Measurements from ENCODE around the gene RBMS3.
A peak's percentile ranks its signal among the peaks of the same experiment; 100 is the strongest.
"Not testable (repeated sequence)": the region's sequence is repeated elsewhere in the genome, so short reads cannot be mapped to it uniquely, and the experiment has no call there.

RBMS3 gene

GRCh38 chr3:29777869-29778268 lies 497.0 kb downstream of the RBMS3 start:
- DNase-seq (ENCODE audit: low spot score), result no peak

- DNase-seq (ENCODE audit: low spot score), result no peak
Measured at GRCh38 chr3:29789686-29790085, 508.8 kb downstream of the RBMS3 start.

GRCh38 chr3:29796808-29797207 lies 515.9 kb downstream of the RBMS3 start:
- no peak for DNase-seq (ENCODE audit: low spot score)

GRCh38 chr3:29802057-29802456 lies 521.2 kb downstream of the RBMS3 start:
- DNase-seq (ENCODE audit: low spot score), result no peak

- DNase-seq (ENCODE audit: low spot score), result no peak
Measured at GRCh38 chr3:29804044-29804443, 523.2 kb downstream of the RBMS3 start.

- DNase-seq (ENCODE audit: low spot score), result no peak
Measured at GRCh38 chr3:29805757-29806156, 524.9 kb downstream of the RBMS3 start.

GRCh38 chr3:29808324-29808723 lies 527.5 kb downstream of the RBMS3 start:
- not testable (repeated sequence) for DNase-seq (ENCODE audit: low spot score)

- peak; percentile 36 for DNase-seq (ENCODE audit: low spot score)
Measured at GRCh38 chr3:29822071-29822470, 541.2 kb downstream of the RBMS3 start.

GRCh38 chr3:29823233-29823632 lies 542.4 kb downstream of the RBMS3 start:
- no peak for DNase-seq (ENCODE audit: low spot score)

- no peak for DNase-seq (ENCODE audit: low spot score)
Measured at GRCh38 chr3:29826712-29827111, 545.8 kb downstream of the RBMS3 start.

GRCh38 chr3:29827756-29828155 lies 546.9 kb downstream of the RBMS3 start:
- no peak for DNase-seq (ENCODE audit: low spot score)

GRCh38 chr3:29829340-29829739 lies 548.5 kb downstream of the RBMS3 start:
- DNase-seq (ENCODE audit: low spot score), result no peak

GRCh38 chr3:29850641-29851040 lies 569.8 kb downstream of the RBMS3 start:
- no peak for DNase-seq (ENCODE audit: low spot score)

GRCh38 chr3:29852767-29853166 lies 571.9 kb downstream of the RBMS3 start:
- DNase-seq (ENCODE audit: low spot score), result no peak

- DNase-seq (ENCODE audit: low spot score), result no peak
Measured at GRCh38 chr3:29853841-29854397, 573.0 kb downstream of the RBMS3 start.

- DNase-seq (ENCODE audit: low spot score), result no peak
Measured at GRCh38 chr3:29854821-29855220, 574.0 kb downstream of the RBMS3 start.

GRCh38 chr3:29859726-29860270 lies 578.9 kb downstream of the RBMS3 start:
- no peak for DNase-seq (ENCODE audit: low spot score)

GRCh38 chr3:29864809-29865208 lies 583.9 kb downstream of the RBMS3 start:
- no peak for DNase-seq (ENCODE audit: low spot score)

GRCh38 chr3:29868543-29869101 lies 587.8 kb downstream of the RBMS3 start:
- DNase-seq (ENCODE audit: low spot score), result no peak

GRCh38 chr3:29870136-29870535 lies 589.3 kb downstream of the RBMS3 start:
- DNase-seq (ENCODE audit: low spot score), result no peak

GRCh38 chr3:29871087-29871486 lies 590.2 kb downstream of the RBMS3 start:
- DNase-seq (ENCODE audit: low spot score), result no peak

GRCh38 chr3:29880809-29881208 lies 599.9 kb downstream of the RBMS3 start:
- no peak for DNase-seq (ENCODE audit: low spot score)

- DNase-seq (ENCODE audit: low spot score), result no peak
Measured at GRCh38 chr3:29887451-29887850, 606.6 kb downstream of the RBMS3 start.

- DNase-seq (ENCODE audit: low spot score), result no peak
Measured at GRCh38 chr3:29889215-29889614, 608.3 kb downstream of the RBMS3 start.

Measured in kidney capillary endothelial cell (primary cell).